GM23248 (cell line): Measurements from ENCODE around the gene ESM1. TPM values are rescaled to one million over a fixed set of nuclear protein-coding genes. Genes with fewer than 3 reads are reported as not detected.
A peak's percentile ranks its signal among the peaks of the same experiment; 100 is the strongest.
"Not testable (repeated sequence)": the region's sequence is repeated elsewhere in the genome, so short reads cannot be mapped to it uniquely, and the experiment has no call there.

Experiments used
- DNase-seq: peaks from one replicate; pipeline ENCODE4 v3.0.0-alpha.2; 2015
- H2AFZ ChIP-seq: fragments of 200-600 bp; sonication (generic); 2 replicates; pipeline ENCODE4 v1.6.1; 2016; ENCODE audit warnings: antibody characterized with exemption
- H3F3A ChIP-seq: fragments of 200-600 bp; sonication (generic); 2 replicates; pipeline ENCODE4 v1.6.1; 2016; ENCODE audit warnings: mild to moderate bottlenecking, antibody characterized with exemption, mixed run types; ENCODE audit not compliant: insufficient read depth
- H3K27ac ChIP-seq: fragments of 200-600 bp; sonication (generic); 2 replicates; pipeline ENCODE4 v1.5.1; 2016; ENCODE audit warnings: mild to moderate bottlenecking
- H3K27me3 ChIP-seq: fragments of 200-600 bp; sonication (generic); replicated peaks from 2 replicates; pipeline ENCODE4 v1.6.1; 2016; ENCODE audit warnings: mild to moderate bottlenecking; ENCODE audit not compliant: insufficient read depth
- H3K36me3 ChIP-seq: fragments of 200-600 bp; sonication (generic); 2 replicates; pipeline ENCODE4 v1.6.1; 2016; ENCODE audit warnings: low read depth, mild to moderate bottlenecking
- H3K4me1 ChIP-seq: fragments of 200-600 bp; sonication (generic); 2 replicates; pipeline ENCODE4 v1.6.1; 2016; ENCODE audit warnings: mild to moderate bottlenecking; ENCODE audit not compliant: insufficient read depth
- H3K4me2 ChIP-seq: fragments of 200-600 bp; sonication (generic); one replicate; pipeline ENCODE4 v1.6.1; 2016; ENCODE audit warnings: mild to moderate bottlenecking; ENCODE audit not compliant: unreplicated experiment
- H3K4me3 ChIP-seq: fragments of 200-600 bp; sonication (generic); 2 replicates; pipeline ENCODE4 v1.5.1; 2016; ENCODE audit warnings: mild to moderate bottlenecking
- H3K79me2 ChIP-seq: fragments of 200-600 bp; sonication (generic); 2 replicates; pipeline ENCODE4 v1.6.1; 2016; ENCODE audit warnings: mild to moderate bottlenecking; ENCODE audit not compliant: insufficient read depth
- H3K9ac ChIP-seq: fragments of 200-600 bp; sonication (generic); 2 replicates; pipeline ENCODE4 v1.6.1; 2016; ENCODE audit warnings: mild to moderate bottlenecking
- H3K9me2 ChIP-seq: fragments of 200-600 bp; sonication (generic); 2 replicates; pipeline ENCODE4 v1.6.1; 2016; ENCODE audit warnings: mixed run types, mild to moderate bottlenecking, moderate library complexity; ENCODE audit not compliant: insufficient read depth
- H3K9me3 ChIP-seq: fragments of 200-600 bp; sonication (generic); one replicate; pipeline ENCODE4 v1.6.1; 2017; ENCODE audit warnings: low read depth
- H4K20me1 ChIP-seq: fragments of 200-600 bp; sonication (generic); 2 replicates; pipeline ENCODE4 v1.6.0; 2016; ENCODE audit not compliant: insufficient read depth
- EZH2 ChIP-seq: fragments of 200-600 bp; sonication (generic); IDR thresholded peaks from 2 replicates; pipeline ENCODE4 v1.6.1; 2018; ENCODE audit warnings: antibody characterized with exemption, mild to moderate bottlenecking; ENCODE audit not compliant: insufficient read depth, poor library complexity, severe bottlenecking
- EZH2phosphoT487 ChIP-seq: fragments of 200-600 bp; sonication (generic); IDR thresholded peaks from 2 replicates; pipeline ENCODE4 v1.6.1; 2018; ENCODE audit warnings: antibody characterized with exemption, moderate library complexity, mild to moderate bottlenecking, low read depth; ENCODE audit not compliant: insufficient read depth
- WGBS, 2 experiments: methylation state at CpG; one replicate each; pipeline ENCODE4 v1.1.6; 2015 to 2017; ENCODE audit warnings: low lambda C conversion rate in 2 of 2, low coverage in 1 of 2; ENCODE audit errors: missing lambda C conversion rate in 2 of 2; 5-methylcytosine and 5-hydroxymethylcytosine counted together
- in situ Hi-C: fragments of 300-500 bp; cut with MboI; formaldehyde crosslinking; loops from 2 replicates; pipeline ENCODE4 v1.15.0; 2020
- polyA plus RNA-seq: library from polyadenylated mRNA; unstranded; fragments of >200 nt; fragmentation: Nextera tagmentation; extraction: Ambion mirVana; gene quantifications from 2 replicates; pipeline ENCODE4 v1.2.1, GENCODE V29; 2016
- total RNA-seq: library from RNA; depleted of rRNA; stranded (reverse); fragments of >200 nt; shearing (Covaris generic); gene quantifications from 2 replicates; pipeline ENCODE4 v1.2.3, GENCODE V29; 2014

ESM1 gene
- total and polyA plus RNA-seq, 2 experiments from 2014 or later: 11.8 to 25.5 TPM

GRCh38 chr5:55004729-55005128, 19.3 kb upstream of the ESM1 start:
- peaks cover 34% of the 10 kb centered on the region for H3K4me1 ChIP-seq
- 19 to 24% methylated on average over 1 of the region's 1 CpG for WGBS, 2 experiments
- no peaks in the 10 kb centered on the region for H3K9me2 ChIP-seq
- in situ Hi-C loops: no loop called here
- H3K4me3 ChIP-seq: 0 out of 2 replicates have a peak overlapping the region, but pooled peaks have one; percentile 26
- no peaks in the 10 kb centered on the region for H3K36me3 ChIP-seq
- TF ChIP-seq EZH2phosphoT487 (no peak), EZH2 (no peak)
- H3K79me2 ChIP-seq: no peaks in the 10 kb centered on the region
- peak; percentile 78 for DNase-seq
- H4K20me1 ChIP-seq: no peaks in the 10 kb centered on the region
- peak overlapping the region; percentile 44 for H3K27ac ChIP-seq
- peak overlapping the region; percentile 41 for H2AFZ ChIP-seq
- peaks cover 25% of the 10 kb centered on the region for H3F3A ChIP-seq
- no peaks in the 10 kb centered on the region for H3K9me3 ChIP-seq
- H3K27me3 ChIP-seq: no peaks in the 10 kb centered on the region
- H3K4me2 ChIP-seq: peak overlapping the region; percentile 53
- H3K9ac ChIP-seq: no peak overlapping the region

- no peak for TF ChIP-seq EZH2
- no peak for TF ChIP-seq EZH2phosphoT487
- Histone ChIP-seq H2AFZ (peak overlapping the region; percentile 58), H4K20me1 (no peaks in the 10 kb centered on the region), H3F3A (peaks cover 25% of the 10 kb centered on the region), H3K27me3 (no peaks in the 10 kb centered on the region), H3K27ac (peak overlapping the region; percentile 44; the same call in 1 of the 2 replicates), H3K36me3 (no peaks in the 10 kb centered on the region), H3K4me1 (peaks cover 34% of the 10 kb centered on the region), H3K4me3 (no peak overlapping the region), H3K4me2 (peak overlapping the region; percentile 18), H3K9me3 (no peaks in the 10 kb centered on the region), H3K9me2 (no peaks in the 10 kb centered on the region), H3K9ac (no peak overlapping the region), H3K79me2 (no peaks in the 10 kb centered on the region)
- WGBS, 2 experiments: 44 to 52% methylated on average over 4 of the region's 4 CpGs
- peak; percentile 28 for DNase-seq
- in situ Hi-C loops: no loop called here
Measured at GRCh38 chr5:55003432-55004065, 18.2 kb upstream of the ESM1 start.

- H3K9me3 ChIP-seq, H3K4me2 ChIP-seq, DNase-seq, H3K9me2 ChIP-seq, H3K9ac ChIP-seq, H3K36me3 ChIP-seq, H3K79me2 ChIP-seq, H3K27me3 ChIP-seq, H3K27ac ChIP-seq, H4K20me1 ChIP-seq, H3K4me3 ChIP-seq, in situ Hi-C loops, H2AFZ ChIP-seq: not testable (repeated sequence)
- Histone ChIP-seq H3F3A (peaks cover 25% of the 10 kb centered on the region), H3K4me1 (peaks cover 35% of the 10 kb centered on the region)
- WGBS, 2 experiments: 86 to 94% methylated on average over 2 of the region's 2 CpGs
Measured at GRCh38 chr5:55002166-55002565, 16.8 kb upstream of the ESM1 start.

GRCh38 chr5:54997081-54997480, 11.7 kb upstream of the ESM1 start:
- H4K20me1 ChIP-seq: no peaks in the 10 kb centered on the region
- H3K36me3 ChIP-seq: no peaks in the 10 kb centered on the region
- 21 to 43% methylated on average over 2 of the region's 2 CpGs for WGBS, 2 experiments
- no peak overlapping the region for H3K27ac ChIP-seq
- H3K9me3 ChIP-seq: no peaks in the 10 kb centered on the region
- H3K9ac ChIP-seq: no peak overlapping the region
- peak overlapping the region; percentile 3 for H3K4me2 ChIP-seq
- peaks cover 13% of the 10 kb centered on the region for H3F3A ChIP-seq
- in situ Hi-C loops: no loop called here
- no peak for TF ChIP-seq EZH2
- TF ChIP-seq EZH2phosphoT487: no peak
- no peaks in the 10 kb centered on the region for H3K79me2 ChIP-seq
- peaks cover 23% of the 10 kb centered on the region for H3K4me1 ChIP-seq
- peak; percentile 55 for DNase-seq
- H3K27me3 ChIP-seq: no peaks in the 10 kb centered on the region
- no peaks in the 10 kb centered on the region for H3K9me2 ChIP-seq
- H2AFZ ChIP-seq: no peak overlapping the region
- H3K4me3 ChIP-seq: no peak overlapping the region
